HG02759 (cell line): ENCODE data around the gene TNFRSF8.
"Not testable (repeated sequence)": the region's sequence is repeated elsewhere in the genome, so short reads cannot be mapped to it uniquely, and the experiment has no call there.

Experiments used
- ATAC-seq: cut with Tn5 transposase; IDR thresholded peaks from one replicate; pipeline ENCODE4 v1.9.1; 2021; ENCODE audit warnings: mild to moderate bottlenecking, moderate library complexity; ENCODE audit not compliant: unreplicated experiment

Gene TNFRSF8

DNA sequence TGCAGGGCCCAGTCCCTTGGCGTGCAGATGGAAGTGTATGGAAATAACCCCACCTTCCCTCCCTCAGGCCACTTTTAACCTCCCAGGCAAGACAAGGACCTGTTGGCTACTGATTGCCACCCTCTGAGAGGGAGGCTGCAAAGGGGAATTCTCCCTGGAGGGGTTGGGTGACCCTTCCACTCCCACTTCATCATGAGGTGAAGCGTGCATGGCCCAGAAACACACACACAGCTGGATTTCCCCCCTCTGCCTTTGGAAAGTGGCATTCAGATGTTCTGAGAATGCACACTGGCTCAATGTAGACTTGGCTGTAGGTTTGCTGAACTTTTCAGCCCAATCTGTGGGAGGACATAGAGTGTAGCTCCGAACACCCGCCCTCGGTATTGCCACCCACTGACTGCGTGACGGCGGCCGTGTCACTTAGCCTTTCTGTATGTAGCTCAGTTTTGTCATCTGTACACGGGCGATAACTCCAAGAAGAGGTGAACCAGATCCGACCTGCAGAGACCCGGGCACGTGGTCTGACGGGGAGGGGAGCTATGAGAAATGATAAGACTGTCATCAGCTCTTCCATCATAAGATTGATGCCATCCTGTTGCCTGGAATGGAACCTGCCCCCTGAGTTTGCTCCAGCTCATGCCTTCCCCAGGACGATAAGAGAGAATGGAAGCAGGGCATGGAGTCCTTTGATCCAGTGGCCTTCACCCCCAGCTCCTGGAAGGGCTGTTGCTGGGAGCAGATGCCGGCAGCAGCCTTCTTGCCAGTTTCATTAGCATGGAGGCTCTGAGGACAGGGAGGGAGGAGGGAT, 24.5 kb upstream of the TNFRSF8 start:
- ATAC-seq, result no peak

DNA sequence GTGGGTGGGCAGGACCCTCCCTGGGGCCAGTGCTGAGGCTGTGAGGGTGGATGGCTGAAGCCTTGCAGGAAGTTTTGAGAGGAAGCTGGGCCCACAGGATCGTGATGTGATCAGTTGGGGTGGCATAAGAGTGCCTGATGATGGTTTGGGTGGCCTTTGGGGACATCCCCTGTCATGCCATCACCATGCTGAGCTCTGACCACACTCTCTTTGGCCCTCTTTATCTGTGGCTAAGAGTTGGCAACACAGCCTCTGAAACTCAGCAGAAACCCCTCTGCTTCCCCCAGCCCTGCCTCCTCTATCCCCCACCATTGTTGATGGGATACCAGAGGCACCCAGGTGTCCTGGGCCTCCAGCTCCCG, 24.0 kb upstream of the TNFRSF8 start:
- no peak for ATAC-seq

DNA sequence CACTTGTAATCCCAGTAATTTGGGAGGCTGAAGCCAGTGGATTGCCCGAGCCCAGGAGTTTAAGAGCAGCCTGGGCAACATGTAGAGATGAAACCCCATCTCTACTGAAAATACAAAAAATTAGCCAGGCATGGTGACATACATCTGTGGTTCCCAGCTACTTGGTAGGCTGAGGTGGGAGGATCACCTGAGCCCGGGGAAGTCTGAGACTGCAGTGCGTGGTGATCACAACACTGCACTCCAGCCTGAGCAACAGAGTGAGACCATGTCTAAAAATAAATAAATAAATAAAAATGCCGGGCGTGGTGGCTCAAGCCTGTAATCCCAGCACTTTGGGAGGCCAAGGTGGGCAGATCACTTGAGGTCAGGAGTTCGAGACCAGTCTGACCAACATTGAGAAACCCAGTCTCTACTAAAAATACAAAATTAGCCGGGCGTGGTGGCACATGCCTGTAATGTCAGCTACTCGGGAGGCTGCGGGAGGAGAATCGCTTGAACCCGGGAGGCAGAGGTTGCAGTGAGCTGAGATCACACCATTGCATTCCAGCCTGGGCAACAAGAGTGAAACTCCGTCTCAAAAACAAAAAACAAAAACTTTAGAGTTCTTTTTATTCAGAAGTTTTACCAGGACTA, 23.2 kb upstream of the TNFRSF8 start:
- peak; percentile 47 for ATAC-seq

DNA sequence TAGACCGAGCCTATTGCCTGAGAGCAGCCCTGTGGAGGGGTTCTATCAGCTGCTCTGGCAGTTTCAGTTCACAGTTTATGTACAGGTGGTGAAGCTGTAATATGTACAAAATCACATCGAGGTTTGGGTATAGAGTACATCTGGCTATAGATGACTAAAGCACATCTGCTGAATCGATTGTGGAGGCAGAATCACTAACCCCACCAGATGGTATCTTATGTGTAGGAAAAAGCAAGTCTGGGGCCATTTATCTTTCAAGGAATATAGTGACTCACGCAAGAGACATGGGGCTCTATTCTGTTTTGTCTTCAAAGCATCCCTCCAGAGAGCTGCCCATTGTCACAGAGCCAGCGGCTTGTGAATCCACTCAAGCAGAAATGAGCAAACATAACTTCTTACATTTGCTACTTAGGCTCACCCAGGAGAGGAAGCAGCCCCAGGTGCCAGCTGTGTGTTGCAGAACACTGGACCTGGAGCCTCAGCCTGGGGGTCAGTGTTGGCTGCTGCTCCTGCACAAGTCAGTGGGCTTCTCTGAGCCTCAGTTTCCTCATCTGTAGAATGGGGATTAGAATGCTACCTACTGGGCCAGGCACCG, 22.5 kb upstream of the TNFRSF8 start:
- ATAC-seq, result peak; percentile 74

DNA sequence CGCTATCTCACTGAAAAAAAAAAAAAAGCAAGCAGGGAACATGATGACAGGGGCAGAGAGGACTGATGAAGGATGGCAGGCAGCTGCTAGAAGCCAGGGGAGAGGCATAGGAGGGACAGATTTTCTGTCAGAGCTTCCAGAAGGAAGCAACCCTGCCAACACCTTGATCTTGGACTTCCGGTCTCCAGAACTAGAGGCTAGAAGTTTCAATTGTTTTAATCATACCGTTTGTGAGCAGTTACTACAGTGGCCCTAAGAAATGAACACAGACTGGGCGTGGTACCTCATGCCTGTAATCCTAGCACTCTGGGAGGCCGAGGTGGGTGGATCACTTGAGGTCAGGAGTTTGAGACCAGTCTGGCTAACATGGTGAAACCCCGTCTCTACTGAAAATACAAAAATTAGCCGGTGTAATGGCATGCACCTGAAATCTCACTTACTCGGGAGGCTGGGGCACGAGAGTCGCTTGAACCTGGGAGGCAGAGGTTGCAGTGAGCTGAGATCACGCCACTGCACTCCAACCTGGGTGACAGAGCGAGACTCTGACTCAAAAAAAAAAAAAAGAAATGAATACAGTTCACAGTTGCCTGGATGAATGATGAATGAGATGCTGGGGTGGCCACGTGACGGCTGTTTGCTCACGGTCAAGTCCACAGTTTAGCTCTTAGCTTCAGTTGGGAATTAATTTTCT, 18.8 kb upstream of the TNFRSF8 start:
- not testable (repeated sequence) for ATAC-seq

- ATAC-seq, result no peak
Measured at GRCh38 chr1:12046749-12047119, 16.4 kb upstream of the TNFRSF8 start.

GRCh38 chr1:12047120-12047876, 15.8 kb upstream of the TNFRSF8 start:
- ATAC-seq, result peak; percentile 49

GRCh38 chr1:12048372-12048771, 14.7 kb upstream of the TNFRSF8 start:
- ATAC-seq, result no peak

GRCh38 chr1:12049616-12050015, 13.5 kb upstream of the TNFRSF8 start:
- no peak for ATAC-seq

GRCh38 chr1:12051361-12051760, 11.7 kb upstream of the TNFRSF8 start:
- ATAC-seq, result no peak

DNA sequence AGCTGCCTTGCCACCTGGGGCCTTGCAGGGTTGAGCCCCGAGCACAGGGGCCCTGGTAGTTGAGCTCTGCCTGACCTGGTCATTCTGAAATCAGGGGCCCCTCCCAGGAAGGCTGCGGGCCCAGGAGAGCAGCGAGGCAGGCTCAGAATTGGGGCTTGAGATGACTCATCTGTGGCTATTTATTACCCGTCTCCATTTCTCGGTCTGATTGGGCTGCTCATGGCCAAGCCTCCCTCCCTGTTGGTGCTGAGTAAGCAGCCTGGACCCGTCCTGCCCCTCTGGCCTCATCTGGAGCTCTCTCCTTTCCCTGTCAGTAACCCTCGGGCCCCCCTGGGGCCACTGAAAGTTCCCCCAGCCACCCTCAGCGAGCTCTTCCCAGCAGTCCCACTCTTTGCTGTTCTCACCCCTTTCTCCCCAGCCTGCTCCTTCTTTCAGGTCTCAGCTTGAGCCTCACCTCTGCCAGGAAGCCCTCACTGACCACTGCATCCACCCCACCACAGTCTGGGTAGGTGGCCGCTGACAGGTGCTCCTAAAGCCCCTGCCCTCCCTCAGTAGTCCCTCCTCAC, 11.0 kb upstream of the TNFRSF8 start:
- ATAC-seq, result peak; percentile 75

- ATAC-seq, result no peak
Measured at GRCh38 chr1:12052997-12053686, 10.0 kb upstream of the TNFRSF8 start.

DNA sequence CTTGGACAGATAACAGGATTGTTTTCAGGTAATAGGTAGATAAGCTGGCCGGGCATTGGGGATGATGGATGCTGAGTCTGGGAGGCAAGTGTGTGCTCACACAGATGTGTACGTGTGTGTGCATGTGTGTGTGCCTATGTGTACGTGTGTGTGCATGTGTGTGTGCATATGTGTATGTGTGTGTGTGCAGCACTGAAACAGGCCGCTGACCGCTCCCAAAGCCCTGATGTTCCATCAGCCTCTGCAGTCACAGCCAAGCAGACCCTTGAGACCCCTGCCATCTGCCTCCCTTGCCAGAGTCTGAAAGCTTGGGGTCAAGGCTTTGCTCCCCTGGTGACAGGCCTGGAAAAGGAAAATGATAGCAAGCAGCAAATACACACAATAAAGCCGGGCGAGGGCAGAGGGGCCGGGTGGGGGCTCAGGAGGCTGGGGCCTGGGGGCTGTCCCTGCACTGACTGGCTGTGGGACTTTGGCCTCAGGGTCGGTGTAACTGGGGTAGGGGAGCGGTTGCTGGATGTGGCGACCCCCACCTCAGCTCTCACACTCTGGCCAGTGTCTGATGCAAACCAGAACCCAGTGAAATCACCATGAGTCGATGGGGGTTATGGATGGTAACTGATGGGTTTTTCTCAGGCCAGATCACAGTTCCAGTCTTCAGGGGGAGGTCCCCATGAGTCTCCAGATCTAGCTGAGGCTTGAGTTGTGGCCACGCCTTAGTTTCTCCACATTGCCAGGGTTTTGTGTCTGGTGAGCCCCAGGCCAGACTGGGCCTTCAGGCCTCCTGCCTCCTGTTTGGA, 9.2 kb upstream of the TNFRSF8 start:
- ATAC-seq, result no peak

DNA sequence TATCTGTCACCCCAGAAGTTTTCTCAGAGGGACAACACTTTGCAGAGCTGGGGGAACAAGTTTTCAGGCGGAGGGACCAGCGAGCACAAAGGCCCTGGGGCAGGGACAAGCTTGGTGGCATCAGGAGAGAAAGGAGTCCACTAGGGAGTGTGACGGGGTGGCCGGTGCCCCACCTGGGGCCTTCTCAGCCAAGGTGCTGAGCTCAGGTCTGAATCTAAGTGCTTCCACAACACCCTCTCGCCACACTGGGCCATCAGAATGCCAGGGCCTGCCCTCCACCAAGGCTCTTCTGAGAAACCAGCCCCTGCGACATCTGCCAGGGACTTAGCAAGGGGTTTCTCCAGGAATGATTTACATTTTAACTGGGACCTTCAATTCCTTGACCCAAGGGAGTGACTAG, 7.8 kb upstream of the TNFRSF8 start:
- no peak for ATAC-seq

- no peak for ATAC-seq
Measured at GRCh38 chr1:12056331-12056841, 6.7 kb upstream of the TNFRSF8 start.

DNA sequence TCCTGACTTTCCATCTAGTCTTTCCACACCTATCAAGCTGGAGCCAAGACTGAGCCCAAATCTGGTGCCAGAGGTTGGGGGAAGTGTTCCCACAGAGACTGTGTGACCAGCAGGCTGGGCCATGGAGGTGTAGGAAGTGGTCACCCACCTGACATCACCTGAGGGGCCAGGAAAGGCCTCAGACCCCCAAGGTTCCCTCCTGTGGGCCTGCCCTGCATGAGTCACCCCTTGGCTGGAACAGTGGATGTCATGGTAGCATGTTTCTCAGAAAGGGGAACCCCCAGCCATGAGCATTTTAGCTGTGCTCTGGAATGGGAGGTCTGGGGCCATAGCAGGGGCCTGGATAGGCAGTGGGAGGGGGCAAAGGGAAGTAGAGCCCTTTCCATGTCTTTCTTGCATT, 5.7 kb upstream of the TNFRSF8 start:
- no peak for ATAC-seq

DNA sequence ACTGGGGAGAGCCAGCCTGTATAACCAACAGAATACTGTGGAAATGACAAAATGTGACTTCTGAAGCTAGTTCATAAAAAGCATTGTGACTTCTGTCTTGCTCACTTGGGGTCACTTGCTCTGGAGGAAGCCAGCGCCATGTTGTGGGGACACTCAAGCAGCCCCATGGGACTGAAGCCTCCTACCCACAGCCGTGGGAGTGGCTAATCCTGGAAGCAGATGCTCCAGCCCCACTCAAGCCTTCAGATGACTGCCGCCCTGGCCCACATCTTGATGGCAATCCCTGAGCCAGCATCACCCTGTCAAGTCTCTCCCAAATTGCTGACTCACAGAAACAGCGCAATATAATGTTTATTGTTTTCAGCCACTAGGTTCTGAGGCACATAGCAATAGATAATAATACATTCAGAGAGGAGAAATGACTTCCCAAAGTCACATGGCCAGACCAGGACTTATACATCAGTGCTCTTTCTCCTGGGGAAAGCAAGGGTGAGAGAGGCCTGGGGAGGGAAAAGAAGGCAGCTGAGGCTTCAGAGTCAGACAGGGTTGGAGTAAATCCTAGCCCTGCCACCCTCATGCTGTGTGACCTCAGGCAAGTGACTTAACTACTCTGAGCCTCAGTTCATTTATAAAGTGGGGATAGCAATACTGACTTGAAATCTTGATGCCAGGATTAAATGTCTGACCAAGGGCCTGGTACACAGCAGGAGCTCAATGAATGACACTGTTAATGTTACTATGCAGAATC, 5.0 kb upstream of the TNFRSF8 start:
- ATAC-seq, result no peak

DNA sequence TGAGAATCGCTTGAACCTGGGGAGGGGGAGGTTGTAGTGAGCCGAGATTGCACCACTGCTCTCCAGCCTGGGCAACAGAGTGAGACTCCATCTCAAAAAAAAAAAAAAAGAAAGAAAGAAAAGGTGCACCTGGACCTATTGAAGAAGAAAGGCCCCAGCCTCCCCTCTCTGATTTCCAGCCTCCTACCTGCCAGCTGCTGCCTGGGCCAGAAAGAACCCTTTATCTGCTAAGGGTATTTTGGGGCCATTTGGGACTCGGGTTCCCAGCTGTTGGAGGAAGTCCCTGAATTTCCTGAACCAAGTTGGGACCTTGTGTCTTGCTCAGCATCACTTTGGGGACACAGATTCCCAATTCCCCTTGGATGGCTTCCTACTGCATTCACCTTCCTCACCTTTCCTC, 3.9 kb upstream of the TNFRSF8 start:
- ATAC-seq, result no peak
